Panc1 (cell line): ENCODE data around the gene SLC16A3. TPM values are rescaled to one million over a fixed set of nuclear protein-coding genes. Genes with fewer than 3 reads are reported as not detected.

ENCODE experiments used
- ATAC-seq: fragments of 200-7000 bp; cut with Tn5 transposase; 2 replicates; pipeline ENCODE4 v1.9.1; 2020; ENCODE audit warnings: mild to moderate bottlenecking, moderate library complexity
- BruUV-seq: library from RNA; stranded (reverse); fragments of 400-500 nt; replicated peaks from 2 replicates; lab custom pipeline; 2021; lab: Mats Ljungman, UMichigan
- CTCF ChIA-PET: fragments of 300-600 bp; sonication (Branson Sonifier 250); formaldehyde crosslinking; loops from one replicate; lab custom pipeline; 2022; ENCODE audit warnings: antibody characterized with exemption; lab: Charles Lee
- POLR2A ChIA-PET: fragments of 300-600 bp; sonication (Branson Sonifier 250); formaldehyde crosslinking; loops from one replicate; lab custom pipeline; 2022; ENCODE audit warnings: antibody characterized with exemption; lab: Charles Lee
- DNase-seq: peaks from one replicate; pipeline ENCODE4 v3.0.0-alpha.2; 2010; ENCODE audit warnings: low read depth, low spot score
- H3K27ac ChIP-seq: 2 replicates; pipeline ENCODE4 v1.5.1; 2011; ENCODE audit warnings: mild to moderate bottlenecking, low read length, inconsistent platforms
- H3K27me3 ChIP-seq: fragments of 200-500 bp; sonication (Bioruptor generic); 2 replicates; pipeline ENCODE4 v1.6.0; 2014; ENCODE audit warnings: low read length, inconsistent platforms; ENCODE audit not compliant: control insufficient read depth, insufficient read depth
- H3K36me3 ChIP-seq: fragments of 200-500 bp; sonication (Bioruptor generic); 2 replicates; pipeline ENCODE4 v1.5.1; 2014; ENCODE audit warnings: inconsistent platforms, mild to moderate bottlenecking, low read length, moderate library complexity; ENCODE audit not compliant: control insufficient read depth, insufficient read depth
- H3K4me1 ChIP-seq: 2 replicates; pipeline ENCODE4 v1.5.1; 2011; ENCODE audit warnings: inconsistent platforms, mild to moderate bottlenecking, low read length, moderate library complexity; ENCODE audit not compliant: control insufficient read depth, insufficient read depth
- H3K4me3 ChIP-seq, 2 experiments: 2 replicates each; pipeline ENCODE4 v1.5.1; 2011 to 2012; ENCODE audit warnings: low read depth in 2 of 2, low read length in 2 of 2, mild to moderate bottlenecking in 2 of 2, inconsistent platforms in 1 of 2, moderate library complexity in 1 of 2
- H3K9me3 ChIP-seq: fragments of 200-500 bp; sonication (Bioruptor generic); 2 replicates; pipeline ENCODE4 v1.5.1; 2014; ENCODE audit warnings: low read depth, mild to moderate bottlenecking, inconsistent platforms, low read length, moderate library complexity; ENCODE audit not compliant: control insufficient read depth, insufficient read depth
- CTCF ChIP-seq: fragments of 450-650 bp; IDR thresholded peaks from 2 replicates; pipeline ENCODE4 v1.5.1; 2017; ENCODE audit warnings: mild to moderate bottlenecking
- POLR2AphosphoS5 ChIP-seq: IDR thresholded peaks from 2 replicates; pipeline ENCODE4 v1.6.1; 2012; ENCODE audit warnings: mild to moderate bottlenecking, low read depth, low read length, moderate library complexity
- REST ChIP-seq, 2 experiments: IDR thresholded peaks; 2 replicates each; pipeline ENCODE4 v1.6.1; 2011 to 2012; ENCODE audit warnings: low read depth in 2 of 2, control low read depth in 1 of 2, low read length in 1 of 2, mild to moderate bottlenecking in 1 of 2, moderate library complexity in 1 of 2; ENCODE audit not compliant: insufficient read depth in 1 of 2
- SIN3A ChIP-seq: IDR thresholded peaks from 2 replicates; pipeline ENCODE4 v1.6.1; 2012; ENCODE audit warnings: low read depth, mild to moderate bottlenecking, low read length, moderate library complexity, borderline replicate concordance; ENCODE audit not compliant: insufficient read depth
- TCF7L2 ChIP-seq: IDR thresholded peaks from 2 replicates; pipeline ENCODE4 v1.6.1; 2011; ENCODE audit warnings: mild to moderate bottlenecking, low read depth, low read length, inconsistent platforms
- in situ Hi-C: cut with HindIII; loops from 2 replicates; pipeline ENCODE4 v1.10.0; 2016; ENCODE audit warnings: low sequenced_read_pairs, low pct_unique_long_range_greater_than_20kb
- intact Hi-C: fragments of 100-400 bp; cut with micrococcal nuclease; formaldehyde crosslinking; loops from one replicate; pipeline ENCODE4 v1.10.0; 2022; ENCODE audit not compliant: unreplicated experiment
- total RNA-seq: library from RNA; stranded (reverse); gene quantifications from one replicate; pipeline ENCODE4 v1.2.1, GENCODE V29; 2021; ENCODE audit not compliant: unreplicated experiment

Gene SLC16A3
- total RNA-seq, 1 experiment from 2014 or later = 581 TPM

- Histone ChIP-seq H3K4me3 (no peak overlapping the region), H3K27me3 (no peaks in the 10 kb centered on the region), H3K9me3 (no peaks in the 10 kb centered on the region), H3K36me3 (no peaks in the 10 kb centered on the region), H3K27ac (peak overlapping the region; percentile 12), H3K4me1 (peaks cover 22% of the 10 kb centered on the region)
- in situ Hi-C loops = no loop called here
- no peak for TF ChIP-seq POLR2AphosphoS5
- no peak for TF ChIP-seq TCF7L2
- CTCF ChIA-PET = no interaction called here
- POLR2A ChIA-PET = interaction anchor here (0.5 to 0.6 kb wide), 2 partner anchors 30 to 214 kb away, joined by 7 to 13 read pairs; no protein-coding TSS in a partner anchor
- BruUV-seq = no TSS peak
- ATAC-seq = peak; percentile 70
- intact Hi-C loops = no loop called here
- no peak for DNase-seq
Observed at GRCh38 chr17:82281502-82282238, 52.8 kb downstream of the SLC16A3 start.

GRCh38 chr17:82282239-82283207, 53.7 kb downstream of the SLC16A3 start:
- Histone ChIP-seq H3K9me3 (no peaks in the 10 kb centered on the region), H3K27ac (peak overlapping the region; percentile 12), H3K4me1 (peaks cover 22% of the 10 kb centered on the region), H3K36me3 (no peaks in the 10 kb centered on the region), H3K27me3 (no peaks in the 10 kb centered on the region), H3K4me3 (no peak overlapping the region)
- DNase-seq (no peak), ATAC-seq (peak; percentile 51)
- intact Hi-C loops (no loop called here), in situ Hi-C loops (no loop called here)
- TF ChIP-seq POLR2AphosphoS5 (no peak), SIN3A (no peak), REST (IDR thresholded peaks at IDR 0.05; ENCODE audit: insufficient read depth in 1 of 2, low read depth in 2 of 2, low read length in 1 of 2) (no peak), CTCF (no peak), TCF7L2 (no peak)
- no TSS peak for BruUV-seq
- ChIA-PET POLR2A (interaction anchor here (0.5 to 0.8 kb wide), 4 partner anchors 10 to 213 kb away, joined by 4 to 13 read pairs (median 6); no protein-coding TSS in a partner anchor), CTCF (no interaction called here)
